HepG2 (cell line): ENCODE data around the gene SLC2A2. TPM values are rescaled to one million over a fixed set of nuclear protein-coding genes. Genes with fewer than 3 reads are reported as not detected.

Source experiments
- AHDC1 ChIP-seq: sonication (generic); formaldehyde crosslinking; IDR thresholded peaks from 2 replicates; pipeline ENCODE4 v1.5.1; 2020; ENCODE audit warnings: mild to moderate bottlenecking, missing genetic modification reagents, borderline replicate concordance
- AHR ChIP-seq: IDR thresholded peaks from 2 replicates; pipeline ENCODE4 v1.6.1; 2018; ENCODE audit warnings: missing genetic modification reagents, missing compliant biosample characterization
- BCL6 ChIP-seq: IDR thresholded peaks from 2 replicates; pipeline ENCODE4 v1.6.1; 2016; ENCODE audit warnings: missing genetic modification reagents, missing compliant biosample characterization
- BORCS8-MEF2B ChIP-seq: sonication (generic); formaldehyde crosslinking; IDR thresholded peaks from 2 replicates; pipeline ENCODE4 v1.8.0; 2022; ENCODE audit warnings: mild to moderate bottlenecking, missing genetic modification reagents
- CENPT ChIP-seq: sonication (generic); formaldehyde crosslinking; IDR thresholded peaks from 2 replicates; pipeline ENCODE4 v1.8.0; 2022; ENCODE audit warnings: low read depth, mild to moderate bottlenecking, moderate library complexity, missing genetic modification reagents
- ESRRA ChIP-seq: sonication (generic); formaldehyde crosslinking; IDR thresholded peaks from 2 replicates; pipeline ENCODE4 v1.5.1; 2020; ENCODE audit warnings: mild to moderate bottlenecking, low read depth, missing genetic modification reagents
- FLYWCH1 ChIP-seq: sonication (generic); formaldehyde crosslinking; IDR thresholded peaks from 2 replicates; pipeline ENCODE4 v1.8.1; 2023; ENCODE audit warnings: mild to moderate bottlenecking, missing genetic modification reagents
- FOXM1 ChIP-seq: sonication (generic); formaldehyde crosslinking; IDR thresholded peaks from 2 replicates; pipeline ENCODE4 v1.5.0; 2020; ENCODE audit warnings: missing genetic modification reagents
- KAT2B ChIP-seq: fragments of 150-350 bp; IDR thresholded peaks from 2 replicates; pipeline ENCODE4 v1.6.1; 2014; ENCODE audit warnings: low read depth, low read length, borderline replicate concordance
- MYC ChIP-seq: sonication (generic); formaldehyde crosslinking; IDR thresholded peaks from 2 replicates; pipeline ENCODE4 v1.9.0; 2021; ENCODE audit warnings: missing genetic modification reagents, borderline replicate concordance
- RBFOX2 ChIP-seq: fragments of 200-400 bp; formaldehyde crosslinking; IDR thresholded peaks from 2 replicates; pipeline ENCODE4 v1.6.1; 2017; ENCODE audit warnings: low read depth, mild to moderate bottlenecking, low read length
- RBM39 ChIP-seq: fragments of 200-400 bp; formaldehyde crosslinking; IDR thresholded peaks from one replicate; pipeline ENCODE4 v1.6.1; 2018; ENCODE audit warnings: antibody characterized with exemption, mild to moderate bottlenecking, low read depth, low read length; ENCODE audit not compliant: poor library complexity, severe bottlenecking
- TIGD3 ChIP-seq: sonication (generic); formaldehyde crosslinking; IDR thresholded peaks from 2 replicates; pipeline ENCODE4 v1.5.1; 2020; ENCODE audit warnings: mild to moderate bottlenecking, missing genetic modification reagents, borderline replicate concordance
- ZFP90 ChIP-seq: sonication (generic); formaldehyde crosslinking; IDR thresholded peaks from 2 replicates; pipeline ENCODE4 v1.8.0; 2022; ENCODE audit warnings: missing genetic modification reagents, mild to moderate bottlenecking, inconsistent platforms, borderline replicate concordance
- ZIK1 ChIP-seq: sonication (generic); formaldehyde crosslinking; IDR thresholded peaks from 2 replicates; pipeline ENCODE4 v1.5.0; 2020; ENCODE audit warnings: mild to moderate bottlenecking, low read depth, missing genetic modification reagents, borderline replicate concordance
- ZNF687 ChIP-seq: sonication (generic); formaldehyde crosslinking; IDR thresholded peaks from 2 replicates; pipeline ENCODE4 v1.5.1; 2020; ENCODE audit warnings: mild to moderate bottlenecking, missing genetic modification reagents, moderate library complexity
- polyA plus RNA-seq, 8 experiments: library from polyadenylated mRNA; depleted of rRNA in 3 of 8; stranded (reverse) in 7 of 8; unstranded in 1 of 8; fragments of >200 nt; fragmentation: Illumina TruSeq in 4 of 8; extraction: Trizol in 4 of 8; gene quantifications; 2 replicates each; pipeline versions ENCODE4 v1.2.1 to v1.2.3, GENCODE V29; 2011 to 2016; ENCODE audit warnings: low read depth in 4 of 8, missing spikeins in 1 of 8, mixed read lengths in 1 of 8; ENCODE audit not compliant: insufficient read depth in 1 of 8
- total RNA-seq, 5 experiments: library from RNA; depleted of rRNA; stranded (reverse); fragments of >200 nt; fragmentation: Illumina TruSeq; extraction: Trizol; gene quantifications; 2 replicates each; pipeline ENCODE4 v1.2.3, GENCODE V29; 2016; ENCODE audit warnings: low read depth in 1 of 5

SLC2A2 gene
- total and polyA plus RNA-seq, 2 of the 13 experiments (the other 11 are each of a cell fraction or from before 2014, with no cell fraction given): 19.5 to 23.2 TPM

- TF ChIP-seq FLYWCH1 (no peak), RBM39 (no peak), BCL6 (CRISPR knock-in tag) (peak; percentile 99), MYC (CRISPR knock-in tag) (peak; percentile 32; the same call in 1 of the 2 replicates), TIGD3 (CRISPR knock-in tag) (no peak), CENPT (CRISPR knock-in tag) (no peak), AHDC1 (CRISPR knock-in tag) (peak; percentile 99), RBFOX2 (no peak; the same call in 1 of the 2 replicates), BORCS8-MEF2B (CRISPR knock-in tag) (0 out of 2 replicates have a peak, but pooled peaks have one; percentile 45), KAT2B (peak; percentile 37; the same call in 1 of the 2 replicates), AHR (no peak; the same call in 1 of the 2 replicates), ZNF687 (no peak; the same call in 1 of the 2 replicates), ZIK1 (CRISPR knock-in tag) (no peak), ESRRA (CRISPR knock-in tag) (no peak; the same call in 1 of the 2 replicates), FOXM1 (no peak), ZFP90 (CRISPR knock-in tag) (0 out of 2 replicates have a peak, but pooled peaks have one; percentile 38)
Observed at GRCh38 chr3:171044835-171045793, 18.6 kb upstream of the SLC2A2 start (continued).
